Activated T-cell treated with anti-CD3 and anti-CD28 coated beads for 4 hours (primary cell): ENCODE data around the gene RSPRY1.

Source experiments
- DNase-seq: peaks from one replicate; pipeline ENCODE4 v3.0.0-alpha.2; 2020

Gene RSPRY1

GRCh38 chr16:57224651-57225335 lies 38.7 kb downstream of the RSPRY1 start:
- no peak for DNase-seq

- DNase-seq, result no peak
These were observed 39.8 kb downstream of the RSPRY1 start for GRCh38 chr16:57225978-57226377.

DNA sequence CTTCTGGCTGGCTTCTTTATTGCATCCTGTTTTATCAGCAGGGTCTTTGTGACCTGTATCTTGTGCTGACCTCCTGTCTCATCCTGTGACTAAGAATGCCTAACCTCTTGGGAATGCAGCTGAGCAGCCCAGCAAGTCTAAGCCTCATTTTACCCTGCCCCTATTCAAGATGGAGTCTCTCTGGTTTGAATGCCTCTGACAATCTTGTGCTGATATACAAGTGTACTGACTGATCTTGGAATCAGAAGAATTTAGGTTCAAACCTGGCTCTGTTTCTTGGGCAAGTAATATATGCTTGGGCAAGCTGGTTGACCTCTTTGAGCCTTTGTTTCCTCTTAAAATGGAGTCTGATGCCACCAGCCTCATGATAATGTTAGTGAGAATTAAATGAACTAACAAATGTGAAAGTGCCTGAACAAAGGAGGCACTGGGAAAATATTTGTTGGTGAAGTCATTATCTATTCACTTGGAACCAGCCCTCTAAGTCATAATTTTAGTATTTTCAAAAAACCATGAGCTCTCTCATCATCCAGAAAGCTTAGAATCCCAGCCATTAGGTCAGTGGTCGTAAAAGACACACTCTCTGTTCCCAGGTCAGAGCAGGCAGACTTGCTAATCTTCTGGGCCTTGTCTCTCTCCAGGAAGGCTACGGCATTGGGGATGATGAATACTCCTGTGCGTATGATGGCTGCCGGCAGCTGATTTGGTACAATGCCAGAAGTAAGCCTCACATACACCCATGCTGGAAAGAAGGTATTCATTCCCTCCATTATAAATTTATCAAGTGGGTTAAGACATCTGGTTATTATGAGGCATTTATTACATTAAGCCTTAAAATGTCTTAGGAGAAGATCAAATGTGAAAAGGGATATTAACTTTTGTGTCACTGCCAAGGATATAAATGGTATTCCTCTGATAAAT lies 40.8 kb downstream of the RSPRY1 start:
- no peak for DNase-seq

- no peak for DNase-seq
These were observed 43.0 kb downstream of the RSPRY1 start for GRCh38 chr16:57229079-57229478.

GRCh38 chr16:57231821-57232350 lies 45.8 kb downstream of the RSPRY1 start:
- no peak for DNase-seq

- DNase-seq, result no peak
These were observed 48.0 kb downstream of the RSPRY1 start for GRCh38 chr16:57233944-57234706.

DNA sequence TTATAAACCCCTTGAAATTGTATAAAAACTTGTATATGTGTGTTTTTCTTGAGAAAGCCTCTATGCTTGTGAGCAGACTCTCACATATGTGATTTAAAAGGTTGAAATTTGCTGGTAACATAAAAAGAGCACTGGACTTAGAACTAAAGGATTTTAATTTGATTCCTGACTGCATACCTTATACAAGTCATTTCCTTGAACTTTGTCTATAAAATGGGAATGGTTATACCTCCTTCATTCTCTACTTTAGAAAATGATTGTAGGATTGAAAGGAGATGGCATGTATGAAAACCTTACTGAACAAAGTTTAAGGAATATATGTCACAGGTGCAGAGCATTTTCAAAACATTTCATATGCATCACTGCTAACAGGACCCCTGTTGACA lies 48.6 kb downstream of the RSPRY1 start:
- no peak for DNase-seq

- no peak for DNase-seq
These were observed 49.2 kb downstream of the RSPRY1 start for GRCh38 chr16:57235128-57236021.

DNA sequence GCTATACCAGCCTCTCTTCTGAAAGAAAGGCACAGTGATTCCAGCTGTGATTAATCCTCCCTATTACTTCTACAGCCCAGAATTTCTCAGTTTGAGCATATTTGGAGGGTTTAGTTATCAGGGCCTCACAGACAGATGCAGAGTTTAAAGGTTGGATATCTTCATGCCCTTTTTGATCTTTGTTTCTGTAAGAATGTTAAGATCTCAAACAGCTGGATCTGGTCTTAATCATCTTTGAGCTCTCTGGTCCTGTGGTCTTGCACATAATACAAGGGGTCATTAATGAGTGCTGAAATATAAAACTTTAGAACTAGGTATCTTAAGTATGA lies 49.9 kb downstream of the RSPRY1 start:
- no peak for DNase-seq

GRCh38 chr16:57238682-57239081 lies 52.6 kb downstream of the RSPRY1 start:
- DNase-seq, result no peak

DNA sequence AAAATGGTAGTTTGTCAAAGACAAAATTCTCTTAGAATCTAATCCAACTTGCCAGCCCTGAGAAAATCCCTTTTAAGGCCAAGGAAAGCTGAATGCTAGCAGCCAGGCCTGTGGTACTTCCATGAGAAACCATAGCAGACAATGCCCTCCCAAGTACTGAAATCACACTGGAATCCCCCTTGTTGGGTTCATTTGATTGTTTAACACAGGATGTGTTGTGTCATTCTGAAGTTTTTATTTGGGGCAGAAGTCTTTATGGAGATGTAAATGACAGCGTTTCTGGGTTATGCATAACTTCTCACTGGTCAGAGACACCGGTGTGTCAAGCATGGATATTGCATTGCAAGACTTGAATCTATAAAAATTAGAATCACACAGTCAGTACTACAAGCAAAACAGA lies 53.0 kb downstream of the RSPRY1 start:
- no peak for DNase-seq

DNA sequence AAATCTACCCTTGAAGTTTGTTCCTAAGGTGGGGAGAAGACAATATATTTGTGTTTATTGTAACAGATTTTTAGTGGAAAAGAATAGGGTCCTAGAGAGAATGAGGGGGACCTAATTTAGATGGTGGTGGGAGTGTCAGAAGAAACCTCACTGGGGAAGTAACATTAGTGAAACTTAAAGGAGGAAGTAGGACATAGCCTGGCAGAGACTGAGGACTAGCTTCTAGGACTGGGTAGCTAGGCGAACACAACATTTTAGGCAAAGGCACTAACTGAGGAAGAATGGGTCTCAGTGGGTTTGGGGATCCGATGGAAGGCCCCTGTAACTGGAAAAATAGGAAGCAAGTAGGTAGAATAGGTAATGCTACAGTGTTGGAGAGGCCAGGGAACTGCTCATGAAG lies 54.7 kb downstream of the RSPRY1 start:
- no peak for DNase-seq

- no peak for DNase-seq
These were observed 56.5 kb downstream of the RSPRY1 start for GRCh38 chr16:57242650-57243049.

DNA sequence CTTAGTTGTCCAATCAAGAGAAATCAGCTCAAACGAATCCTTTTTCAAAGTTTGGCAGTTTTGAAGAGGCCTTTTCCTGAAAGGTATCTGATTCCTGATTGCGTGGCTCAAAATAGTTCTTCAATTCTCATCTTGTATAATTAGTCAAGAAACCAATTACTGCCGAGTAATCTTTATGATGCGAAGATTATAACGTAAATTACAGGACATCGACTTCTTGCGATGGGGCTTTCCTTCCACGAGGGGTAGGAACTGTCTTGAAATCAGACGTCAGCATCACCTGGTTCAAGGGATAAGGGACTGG lies 58.3 kb downstream of the RSPRY1 start:
- DNase-seq, result no peak

GRCh38 chr16:57244767-57245471 lies 58.8 kb downstream of the RSPRY1 start, which contains the start of gene ARL2BP:
TSS of gene ARL2BP (plus strand) at chr16:57245259. CDS start at chr16:57245368, 109 bp downstream.
- peak; percentile 95 for DNase-seq

GRCh38 chr16:57245472-57246113 lies 59.5 kb downstream of the RSPRY1 start:
- no peak for DNase-seq

GRCh38 chr16:57251352-57251751 lies 65.2 kb downstream of the RSPRY1 start:
- DNase-seq, result no peak

DNA sequence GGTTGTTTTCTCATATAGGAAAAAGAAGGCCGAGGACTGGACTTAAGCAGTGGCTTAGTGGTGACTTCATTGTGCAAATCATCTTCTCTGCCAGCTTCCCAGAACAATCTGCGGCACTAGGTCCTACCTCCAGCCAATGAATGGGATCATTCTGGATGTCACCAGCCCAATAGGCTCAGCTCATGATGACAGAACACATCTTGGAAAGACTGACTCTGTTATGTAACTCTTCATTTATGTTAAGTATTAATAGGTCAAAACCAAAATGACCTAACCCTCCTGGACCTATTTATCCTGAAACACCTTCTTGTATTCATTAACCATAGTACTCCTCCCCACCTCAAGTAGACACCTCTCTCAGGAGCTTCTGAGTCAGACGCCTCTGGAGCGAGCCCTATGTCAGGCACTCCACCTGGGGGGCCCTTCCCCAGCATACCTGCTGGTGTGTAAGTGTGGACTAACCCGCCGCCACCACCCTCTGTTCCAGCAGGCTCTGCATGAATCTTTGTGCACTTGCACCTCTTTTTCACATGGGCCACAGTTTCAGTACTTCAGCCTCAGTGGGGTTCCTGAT lies 66.1 kb downstream of the RSPRY1 start:
- DNase-seq, result no peak

DNA sequence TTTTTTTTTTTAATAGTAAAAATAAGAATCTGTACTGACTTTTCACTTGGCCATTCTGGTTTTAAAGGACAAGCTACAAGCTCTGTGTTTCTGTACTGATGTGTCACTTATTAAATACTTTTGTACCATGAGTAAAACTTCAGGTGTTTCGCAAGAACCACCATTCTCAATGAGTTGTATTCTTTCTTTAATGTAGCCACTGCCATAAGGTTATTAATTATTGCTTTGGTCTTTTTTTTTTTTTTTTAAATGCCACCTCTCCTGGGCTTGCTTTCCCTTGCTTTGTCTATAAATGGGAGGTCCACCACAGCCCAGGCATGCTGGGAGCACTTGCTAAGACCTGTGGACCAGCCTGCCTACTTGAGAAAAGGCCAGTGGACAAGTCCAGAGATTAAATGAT lies 67.3 kb downstream of the RSPRY1 start:
- DNase-seq, result no peak

DNA sequence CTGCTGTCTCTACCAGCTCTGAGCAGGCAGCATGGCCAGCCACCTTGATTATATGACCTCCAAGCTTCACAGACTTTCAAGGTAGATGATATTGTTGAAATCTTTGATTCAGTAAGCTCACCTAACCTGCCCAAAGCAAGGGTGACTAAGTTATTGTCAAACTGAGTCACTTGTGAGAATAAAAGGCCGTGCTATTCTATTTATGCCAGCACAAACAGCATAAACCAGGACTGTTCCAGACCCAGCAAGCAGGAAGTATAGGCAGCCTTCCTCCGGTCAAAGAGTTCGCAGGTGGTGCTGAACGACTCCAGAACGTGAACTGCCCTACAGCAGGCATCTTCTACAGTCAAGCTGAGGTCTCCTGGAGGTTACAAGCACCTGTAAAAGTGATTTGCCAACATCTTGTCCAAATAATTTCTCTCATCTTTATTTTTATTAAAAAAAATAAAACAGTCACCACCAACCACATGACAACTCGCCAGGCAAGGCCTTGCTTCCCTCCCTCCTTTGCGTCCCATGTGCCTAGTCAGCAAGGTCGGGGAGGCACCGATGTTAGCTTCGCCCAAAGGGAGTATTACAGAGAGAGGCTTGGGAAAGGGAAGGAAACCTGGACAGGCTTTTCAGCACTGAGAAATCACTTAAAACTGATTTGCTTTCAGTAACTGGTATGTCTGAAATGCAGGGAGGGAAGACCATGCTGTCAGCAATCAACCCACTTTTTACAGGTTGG lies 69.7 kb downstream of the RSPRY1 start:
- DNase-seq, result no peak
